Measurements from ENCODE around the gene SGK1.

Gene SGK1

GRCh38 chr6:134299236-134299635 is 18.7 kb downstream of the SGK1 start:
- TF ChIP-seq GATA3 (IDR thresholded peaks at IDR 0.05; ENCODE audit: low read depth, low read length) (no peak), GATA2 (IDR thresholded peaks at IDR 0.05; ENCODE audit: low read depth, low read length) (no peak)

GRCh38 chr6:134296762-134297161 is 21.1 kb downstream of the SGK1 start:
- TF ChIP-seq GATA3 (IDR thresholded peaks at IDR 0.05; ENCODE audit: low read depth, low read length) (no peak), GATA2 (IDR thresholded peaks at IDR 0.05; ENCODE audit: low read depth, low read length) (no peak)

- TF ChIP-seq GATA3 (IDR thresholded peaks at IDR 0.05; ENCODE audit: low read depth, low read length) (no peak), GATA2 (IDR thresholded peaks at IDR 0.05; ENCODE audit: low read depth, low read length) (no peak)
Measured at GRCh38 chr6:134295953-134296553, 21.9 kb downstream of the SGK1 start.

GRCh38 chr6:134293659-134294161 is 24.2 kb downstream of the SGK1 start:
- TF ChIP-seq GATA3 (IDR thresholded peaks at IDR 0.05; ENCODE audit: low read depth, low read length) (no peak), GATA2 (IDR thresholded peaks at IDR 0.05; ENCODE audit: low read depth, low read length) (no peak)

DNA sequence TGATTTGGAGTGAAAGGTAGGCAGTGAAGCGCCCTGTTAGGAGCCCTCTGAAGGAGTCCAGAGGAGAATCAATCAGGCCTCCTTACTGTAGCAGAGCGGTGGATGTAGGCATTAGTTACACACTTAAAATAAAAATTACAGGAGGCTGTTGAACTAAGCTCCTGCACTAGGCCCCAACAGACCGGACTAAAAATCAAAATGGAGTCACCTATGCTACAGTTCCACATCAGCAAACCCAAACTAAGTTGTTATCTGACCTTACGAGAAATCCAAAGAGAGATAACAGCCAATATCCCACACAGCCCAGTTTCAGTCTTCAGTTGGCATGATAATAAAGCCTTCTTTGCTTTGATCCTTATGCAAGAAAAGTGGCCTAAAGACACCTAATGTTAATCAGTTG is 26.8 kb downstream of the SGK1 start:
- TF ChIP-seq GATA3 (IDR thresholded peaks at IDR 0.05; ENCODE audit: low read depth, low read length) = no peak
- no peak for TF ChIP-seq GATA2 (IDR thresholded peaks at IDR 0.05; ENCODE audit: low read depth, low read length)

DNA sequence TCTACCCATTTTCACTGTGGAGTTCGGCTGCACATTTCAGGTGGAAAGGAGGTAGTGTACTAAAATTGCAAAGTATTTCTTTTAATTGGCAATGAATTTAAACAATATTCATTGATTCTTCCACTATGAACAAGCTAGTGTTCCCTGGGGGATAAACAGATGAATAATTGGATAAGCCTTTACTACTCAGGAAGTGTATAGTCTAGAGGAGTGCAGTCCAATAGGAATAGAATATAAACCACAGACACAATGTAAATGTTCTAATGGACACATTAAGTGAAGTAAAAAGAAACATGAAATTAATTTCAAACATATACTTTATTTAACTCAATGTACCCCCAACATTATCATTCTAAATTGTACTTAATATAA is 28.7 kb downstream of the SGK1 start:
- TF ChIP-seq GATA3 (IDR thresholded peaks at IDR 0.05; ENCODE audit: low read depth, low read length) (no peak), GATA2 (IDR thresholded peaks at IDR 0.05; ENCODE audit: low read depth, low read length) (no peak)

GRCh38 chr6:134288538-134289203 is 29.2 kb downstream of the SGK1 start:
- no peak for TF ChIP-seq GATA2 (IDR thresholded peaks at IDR 0.05; ENCODE audit: low read depth, low read length)
- no peak for TF ChIP-seq GATA3 (IDR thresholded peaks at IDR 0.05; ENCODE audit: low read depth, low read length)

DNA sequence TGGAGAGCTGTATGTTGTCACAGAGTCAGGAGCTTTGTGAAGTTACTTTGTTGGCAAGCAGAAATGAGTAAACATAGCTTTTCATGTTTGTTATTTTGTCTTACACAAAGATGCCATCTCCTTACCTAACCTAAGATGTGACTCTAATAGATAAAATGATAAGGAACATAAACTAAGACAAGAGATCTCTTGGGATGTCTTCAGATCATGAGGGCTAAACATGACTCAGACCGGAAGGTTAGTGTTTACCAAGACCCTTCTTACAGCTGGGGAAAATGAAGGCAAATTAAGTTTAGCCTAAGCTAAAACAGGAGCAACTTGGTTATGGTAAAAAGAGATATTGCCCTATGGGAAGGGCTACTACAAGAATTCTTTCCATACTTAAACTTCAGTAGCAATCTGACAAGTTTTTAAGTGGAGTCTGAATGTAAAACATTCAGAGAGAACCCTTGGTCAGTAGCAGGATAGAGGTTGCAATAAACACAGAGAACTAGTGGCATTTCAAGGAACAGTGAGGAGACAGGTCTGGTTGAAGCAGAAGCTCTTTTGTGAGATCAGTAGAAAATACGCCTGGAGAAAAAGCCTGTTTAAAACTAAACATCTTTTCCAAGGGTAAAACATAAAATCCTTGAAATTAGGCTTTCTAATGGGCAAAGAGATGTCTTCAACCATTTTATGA is 29.9 kb downstream of the SGK1 start:
- no peak for TF ChIP-seq GATA3 (IDR thresholded peaks at IDR 0.05; ENCODE audit: low read depth, low read length)
- no peak for TF ChIP-seq GATA2 (IDR thresholded peaks at IDR 0.05; ENCODE audit: low read depth, low read length)

- no peak for TF ChIP-seq GATA2 (IDR thresholded peaks at IDR 0.05; ENCODE audit: low read depth, low read length)
- no peak for TF ChIP-seq GATA3 (IDR thresholded peaks at IDR 0.05; ENCODE audit: low read depth, low read length)
Measured at GRCh38 chr6:134282816-134283215, 35.1 kb downstream of the SGK1 start.

GRCh38 chr6:134281388-134281787 is 36.5 kb downstream of the SGK1 start:
- TF ChIP-seq GATA3 (IDR thresholded peaks at IDR 0.05; ENCODE audit: low read depth, low read length) (no peak), GATA2 (IDR thresholded peaks at IDR 0.05; ENCODE audit: low read depth, low read length) (no peak)

DNA sequence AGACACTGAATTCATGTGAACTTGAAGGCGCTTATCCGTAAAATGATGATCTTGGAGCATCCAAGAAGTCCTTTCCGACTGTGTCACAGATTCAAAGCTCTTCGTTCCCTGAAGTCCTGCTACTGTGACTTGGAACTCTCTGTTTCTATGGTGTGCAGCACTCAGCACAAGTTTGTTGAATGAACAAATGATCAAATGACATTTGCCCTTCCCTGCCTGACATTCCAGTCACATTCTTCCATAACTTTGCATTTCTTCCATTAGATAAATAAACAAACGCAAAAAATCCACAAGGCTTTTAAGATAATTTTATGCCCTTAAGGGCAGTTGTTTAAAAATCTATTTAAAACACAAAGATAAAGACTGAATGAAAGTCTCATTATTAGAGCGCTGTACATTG is 39.9 kb downstream of the SGK1 start:
- TF ChIP-seq GATA3 (IDR thresholded peaks at IDR 0.05; ENCODE audit: low read depth, low read length) = no peak
- no peak for TF ChIP-seq GATA2 (IDR thresholded peaks at IDR 0.05; ENCODE audit: low read depth, low read length)

GRCh38 chr6:134272374-134272773 is 45.5 kb downstream of the SGK1 start:
- TF ChIP-seq GATA2 (IDR thresholded peaks at IDR 0.05; ENCODE audit: low read depth, low read length) (no peak), GATA3 (IDR thresholded peaks at IDR 0.05; ENCODE audit: low read depth, low read length) (no peak)

- no peak for TF ChIP-seq GATA3 (IDR thresholded peaks at IDR 0.05; ENCODE audit: low read depth, low read length)
- no peak for TF ChIP-seq GATA2 (IDR thresholded peaks at IDR 0.05; ENCODE audit: low read depth, low read length)
Measured at GRCh38 chr6:134267917-134268361, 50.0 kb downstream of the SGK1 start.

GRCh38 chr6:134266776-134267175 is 51.1 kb downstream of the SGK1 start:
- TF ChIP-seq GATA3 (IDR thresholded peaks at IDR 0.05; ENCODE audit: low read depth, low read length) (no peak), GATA2 (IDR thresholded peaks at IDR 0.05; ENCODE audit: low read depth, low read length) (no peak)

DNA sequence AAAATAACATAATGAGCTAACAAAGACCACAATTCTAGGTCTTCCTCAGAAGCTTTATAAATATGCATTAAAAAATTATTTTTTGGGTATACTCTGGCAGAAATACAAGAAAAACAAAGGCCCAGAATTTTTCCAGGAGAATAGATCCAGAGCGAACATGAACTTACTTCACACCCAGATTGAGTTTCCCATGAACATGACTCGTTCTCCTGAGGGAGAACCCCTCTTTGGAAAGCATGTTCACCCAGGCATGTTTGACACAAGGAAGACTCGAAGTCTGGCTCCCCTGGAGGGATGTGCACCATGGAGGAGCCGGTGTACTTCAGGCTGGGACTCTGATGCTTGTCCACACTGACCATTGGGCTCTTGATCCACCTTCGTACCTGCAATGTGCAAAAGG is 56.1 kb downstream of the SGK1 start:
- TF ChIP-seq GATA2 (IDR thresholded peaks at IDR 0.05; ENCODE audit: low read depth, low read length) = no peak
- TF ChIP-seq GATA3 (IDR thresholded peaks at IDR 0.05; ENCODE audit: low read depth, low read length) = no peak

All from SH-SY5Y (cell line).